NCI-H2171 (cell line): ENCODE measurements around the gene MTRF1.
"Not testable (repeated sequence)": the region's sequence is repeated elsewhere in the genome, so short reads cannot be mapped to it uniquely, and the experiment has no call there.

Experiments
- DNase-seq: peaks from one replicate; lab custom pipeline; 2025; lab: John Stamatoyannopoulos, UW

Gene MTRF1

GRCh38 chr13:41177616-41178015 is 85.8 kb downstream of the MTRF1 start:
- DNase-seq = no peak

- DNase-seq = not testable (repeated sequence)
These were observed 87.8 kb downstream of the MTRF1 start for GRCh38 chr13:41175576-41175975.
